ENCODE data around the gene TUBB1.

DNA sequence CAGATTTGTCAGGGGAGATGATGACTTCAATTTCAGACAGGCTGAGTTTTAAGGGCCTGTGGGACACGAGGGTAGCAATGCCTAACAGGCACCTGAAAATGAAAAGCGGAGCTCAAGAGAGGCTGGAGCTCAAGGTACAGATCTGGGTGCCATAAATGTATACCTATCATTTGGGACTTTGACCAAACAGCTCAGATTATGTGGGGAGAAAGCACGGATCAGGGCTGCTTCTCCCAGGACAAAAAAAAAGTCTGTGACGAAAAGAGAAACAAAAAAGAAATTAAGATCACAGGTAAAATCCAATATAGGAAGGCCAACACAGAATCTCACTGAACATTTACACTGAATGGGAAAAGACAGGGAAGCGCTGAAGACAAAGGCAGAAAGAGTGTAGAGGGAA is 21.4 kb downstream of the TUBB1 start:
- TF ChIP-seq, protein P1, sequence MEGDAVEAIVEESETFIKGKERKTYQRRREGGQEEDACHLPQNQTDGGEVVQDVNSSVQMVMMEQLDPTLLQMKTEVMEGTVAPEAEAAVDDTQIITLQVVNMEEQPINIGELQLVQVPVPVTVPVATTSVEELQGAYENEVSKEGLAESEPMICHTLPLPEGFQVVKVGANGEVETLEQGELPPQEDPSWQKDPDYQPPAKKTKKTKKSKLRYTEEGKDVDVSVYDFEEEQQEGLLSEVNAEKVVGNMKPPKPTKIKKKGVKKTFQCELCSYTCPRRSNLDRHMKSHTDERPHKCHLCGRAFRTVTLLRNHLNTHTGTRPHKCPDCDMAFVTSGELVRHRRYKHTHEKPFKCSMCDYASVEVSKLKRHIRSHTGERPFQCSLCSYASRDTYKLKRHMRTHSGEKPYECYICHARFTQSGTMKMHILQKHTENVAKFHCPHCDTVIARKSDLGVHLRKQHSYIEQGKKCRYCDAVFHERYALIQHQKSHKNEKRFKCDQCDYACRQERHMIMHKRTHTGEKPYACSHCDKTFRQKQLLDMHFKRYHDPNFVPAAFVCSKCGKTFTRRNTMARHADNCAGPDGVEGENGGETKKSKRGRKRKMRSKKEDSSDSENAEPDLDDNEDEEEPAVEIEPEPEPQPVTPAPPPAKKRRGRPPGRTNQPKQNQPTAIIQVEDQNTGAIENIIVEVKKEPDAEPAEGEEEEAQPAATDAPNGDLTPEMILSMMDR (IDR thresholded peaks at IDR 0.05): no peak
- no peak for TF ChIP-seq EZH2 (IDR thresholded peaks at IDR 0.05)
